ENCODE data around the gene NUDT8. TPM values are rescaled to one million over a fixed set of nuclear protein-coding genes. Genes with fewer than 3 reads are reported as not detected.

Gene NUDT8
- total and polyA plus RNA-seq, 10 of the 15 experiments (the other 5 are each of a cell fraction or from before 2014, with no cell fraction given), result 0.32 to 18.2 (median 9.8) TPM

DNA sequence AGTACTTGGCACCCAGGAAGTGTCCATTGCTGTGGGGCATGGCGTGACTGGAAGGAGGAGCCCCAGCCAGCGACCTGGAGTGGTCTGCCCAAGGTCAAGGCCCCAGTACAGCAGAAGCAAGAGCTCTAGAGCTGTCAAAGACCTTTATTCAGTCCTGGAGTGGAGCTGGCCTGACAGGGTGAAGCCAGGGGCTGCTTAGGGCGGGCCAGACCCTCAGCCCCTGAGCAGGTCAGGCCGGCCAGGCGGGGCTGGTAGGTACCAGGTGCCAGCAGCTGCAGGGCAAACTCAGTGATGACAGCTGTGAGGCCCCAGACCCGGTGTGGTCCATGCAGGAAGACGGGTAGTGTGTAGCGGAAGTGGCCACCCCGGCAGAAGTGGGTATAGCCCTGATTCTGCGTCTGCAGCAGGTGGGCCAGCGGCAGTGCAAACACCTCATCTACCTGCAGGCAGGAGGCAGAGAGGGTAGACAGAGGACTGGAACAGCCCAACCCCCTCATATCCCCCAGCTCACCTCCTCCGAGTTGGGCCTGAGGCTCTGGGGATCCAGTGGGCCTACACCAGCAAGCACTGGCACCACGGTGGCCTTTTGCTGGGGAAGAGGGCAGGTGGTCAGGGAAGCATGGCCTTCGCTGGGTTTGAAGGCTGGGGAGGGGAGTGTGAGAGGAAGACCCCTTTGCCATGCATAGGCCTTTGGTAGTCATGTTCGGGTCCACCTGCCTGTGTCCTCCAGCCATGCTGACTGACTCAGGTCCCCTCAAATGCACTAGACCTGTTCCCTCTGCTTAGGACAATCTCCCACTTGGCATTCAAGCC is 1.7 kb downstream of the NUDT8 start:
- intact Hi-C loops (cut with micrococcal nuclease; ENCODE audit: unreplicated experiment), result no loop called here
- Histone ChIP-seq H3K4me3 (0 out of 2 replicates have a peak overlapping the region, but pooled peaks have one; percentile 61), H3K4me2 (ENCODE audit: control insufficient read depth, insufficient read depth) (peak overlapping the region; percentile 96)

DNA sequence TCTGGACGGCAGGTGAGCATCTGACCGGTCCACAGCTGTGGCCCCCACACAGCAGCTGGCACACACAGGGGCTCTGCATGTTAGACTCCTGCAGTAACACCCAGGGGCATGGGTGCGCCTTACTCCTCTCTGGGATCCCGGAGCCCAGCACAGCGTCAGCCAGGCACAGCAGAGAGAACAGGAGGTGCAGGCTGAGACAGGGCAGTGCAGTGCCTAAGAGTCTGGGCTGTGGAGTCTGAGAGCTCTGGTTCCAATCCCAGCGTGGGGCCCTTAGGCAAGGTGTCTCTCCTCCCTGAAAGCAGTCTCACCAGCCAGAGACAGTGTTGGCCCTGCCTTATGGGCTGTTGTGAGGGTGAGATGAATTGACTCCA is 2.3 kb downstream of the NUDT8 start:
- WGBS (ENCODE audit: insufficient coverage, insufficient replicate concordance, low lambda C conversion rate, missing lambda C conversion rate), result 85% methylated on average over 6 of the region's 6 CpGs
- H3K4me3 ChIP-seq, result no peak overlapping the region
- H3K4me1 ChIP-seq (ENCODE audit: control insufficient read depth, insufficient read depth, low read length), result peaks cover 15% of the 10 kb centered on the region
- H3K36me3 ChIP-seq (ENCODE audit: control insufficient read depth in 2 of 2, insufficient read depth in 2 of 2, low read length in 1 of 2), result no peaks in the 10 kb centered on the region
- no peak overlapping the region for H3K4me2 ChIP-seq (ENCODE audit: control insufficient read depth, insufficient read depth)
- H3K27ac ChIP-seq (ENCODE audit: control insufficient read depth, insufficient read depth), result no peak overlapping the region
- ChIA-PET CTCF (interaction anchor here (3.9 to 6.4 kb wide), 6 partner anchors 12 to 54 kb away, joined by 26 to 71 read pairs (median 48); partner anchors contain the start of genes ACY3 and GSTP1), SMC1A (ENCODE audit: uncharacterized antibody, unreplicated experiment) (interaction anchor here (1.3 to 6.4 kb wide), 5 partner anchors 10 to 48 kb away, joined by 3 to 52 read pairs (median 14); partner anchors contain the start of gene GSTP1), POLR2A (interaction anchor here (0.6 to 2.7 kb wide), 3 partner anchors 8 to 13 kb away, joined by 5 to 14 read pairs (median 9); no protein-coding TSS in a partner anchor), RAD21 (ENCODE audit: unreplicated experiment) (interaction anchor here (5.1 kb wide), 1 partner anchor 50 kb away, joined by 25 read pairs; no protein-coding TSS in a partner anchor)
- H3K79me2 ChIP-seq (ENCODE audit: control insufficient read depth, insufficient read depth, low read length), result no peaks in the 10 kb centered on the region
- no peaks in the 10 kb centered on the region for H4K20me1 ChIP-seq (ENCODE audit: control insufficient read depth, insufficient read depth)
- intact Hi-C loops (cut with micrococcal nuclease; ENCODE audit: unreplicated experiment), result no loop called here
- no peaks in the 10 kb centered on the region for H3K27me3 ChIP-seq (replicated peaks in 1 of 2; ENCODE audit: control insufficient read depth in 2 of 2, insufficient read depth in 2 of 2, low read length in 1 of 2)
- H3K9me3 ChIP-seq (replicated peaks; ENCODE audit: control insufficient read depth, insufficient read depth, low read length), result no peaks in the 10 kb centered on the region
- DNase-seq (ENCODE audit: low read depth, low spot score), result no peak
- in situ Hi-C loops (cut with MboI), result no loop called here
- no peak for FAIRE-seq
- TF ChIP-seq BRCA1 (IDR thresholded peaks at IDR 0.05; ENCODE audit: low read depth, low read length), result no peak
- H3K9ac ChIP-seq (ENCODE audit: control insufficient read depth, insufficient read depth, low read length), result no peak overlapping the region
- BruUV-seq (replicated peaks), result no TSS peak
- no peak overlapping the region for H2AFZ ChIP-seq (ENCODE audit: control insufficient read depth, low read depth, low read length)
- no peak for ATAC-seq

More for the DNA sequence above, 1.7 kb downstream of the NUDT8 start:
- in situ Hi-C loops (cut with MboI), result no loop called here
- no peaks in the 10 kb centered on the region for H3K9me3 ChIP-seq (replicated peaks; ENCODE audit: control insufficient read depth, insufficient read depth, low read length)
- no peak for DNase-seq (ENCODE audit: low read depth, low spot score)
- H3K4me1 ChIP-seq (ENCODE audit: control insufficient read depth, insufficient read depth, low read length), result peaks cover 15% of the 10 kb centered on the region
- no peak overlapping the region for H3K27ac ChIP-seq (ENCODE audit: control insufficient read depth, insufficient read depth)
- TSS peak; percentile 56 for BruUV-seq (replicated peaks)
- no peaks in the 10 kb centered on the region for H4K20me1 ChIP-seq (ENCODE audit: control insufficient read depth, insufficient read depth)
- no peaks in the 10 kb centered on the region for H3K79me2 ChIP-seq (ENCODE audit: control insufficient read depth, insufficient read depth, low read length)
- FAIRE-seq, result no peak
- TF ChIP-seq CHD4 (IDR thresholded peaks at IDR 0.05), result no peak
- TF ChIP-seq BCL11A (IDR thresholded peaks at IDR 0.05; ENCODE audit: low read depth, low read length), result no peak
- ChIA-PET CTCF (interaction anchor here (0.6 to 6.4 kb wide), 18 partner anchors 8 to 755 kb away, joined by 3 to 71 read pairs (median 8); partner anchors contain the start of genes ACY3, GSTP1 and RPS6KB2), SMC1A (ENCODE audit: uncharacterized antibody, unreplicated experiment) (interaction anchor here (0.8 to 6.4 kb wide), 8 partner anchors 11 to 48 kb away, joined by 3 to 52 read pairs (median 7); partner anchors contain the start of genes ACY3 and GSTP1), POLR2A (interaction anchor here (0.6 to 2.7 kb wide), 6 partner anchors 8 to 140 kb away, joined by 3 to 14 read pairs (median 6); partner anchors contain the start of gene GSTP1), RAD21 (ENCODE audit: unreplicated experiment) (interaction anchor here (0.6 to 5.1 kb wide), 10 partner anchors 12 to 277 kb away, joined by 3 to 38 read pairs (median 7); partner anchors contain the start of genes GSTP1 and PPP1CA)
- no peaks in the 10 kb centered on the region for H3K27me3 ChIP-seq (replicated peaks in 1 of 2; ENCODE audit: control insufficient read depth in 2 of 2, insufficient read depth in 2 of 2, low read length in 1 of 2)
- H3K9ac ChIP-seq (ENCODE audit: control insufficient read depth, insufficient read depth, low read length), result no peak overlapping the region; the same call in 1 of the 2 replicates
- 82% methylated on average over 15 of the region's 15 CpGs for WGBS (ENCODE audit: insufficient coverage, insufficient replicate concordance, low lambda C conversion rate, missing lambda C conversion rate)
- no peaks in the 10 kb centered on the region for H3K36me3 ChIP-seq (ENCODE audit: control insufficient read depth in 2 of 2, insufficient read depth in 2 of 2, low read length in 1 of 2)
- ATAC-seq, result no peak
- no peak overlapping the region for H2AFZ ChIP-seq (ENCODE audit: control insufficient read depth, low read depth, low read length)
